Lung (tissue), 12 donors: ENCODE measurements around the gene APOB. TPM values are rescaled to one million over a fixed set of nuclear protein-coding genes. Genes with fewer than 3 reads are reported as not detected.

ENCODE experiments used
- ATAC-seq: fragments of 200-7000 bp; cut with Tn5 transposase; one replicate; pipeline ENCODE4 v1.9.1; 2020; ENCODE audit warnings: moderate number of reproducible peaks; ENCODE audit not compliant: insufficient read depth, low FRiP score
- DNase-seq, 3 donors: peaks; one replicate each; pipeline ENCODE4 v3.0.0-alpha.2; 2013 to 2017
- H3K27ac ChIP-seq, 2 donors: one replicate each; pipeline ENCODE4 v1.5.1; 2013; ENCODE audit warnings: mild to moderate bottlenecking in 2 of 2, moderate library complexity in 2 of 2, control low read depth in 1 of 2, inconsistent platforms in 1 of 2, low read depth in 1 of 2, low read length in 1 of 2
- H3K27me3 ChIP-seq, 3 donors: one replicate each; pipeline ENCODE4 v1.5.1; 2013; ENCODE audit warnings: low read length in 2 of 3; ENCODE audit not compliant: control insufficient read depth in 3 of 3, insufficient read depth in 3 of 3
- H3K36me3 ChIP-seq, 4 donors: one replicate each; pipeline ENCODE4 v1.5.1; 2013; ENCODE audit warnings: low read length in 4 of 4, mild to moderate bottlenecking in 1 of 4, moderate library complexity in 1 of 4; ENCODE audit not compliant: control insufficient read depth in 4 of 4, insufficient read depth in 4 of 4
- H3K4me1 ChIP-seq, 5 donors: one replicate each; pipeline ENCODE4 v1.5.1; 2013; ENCODE audit warnings: low read length in 5 of 5, mild to moderate bottlenecking in 2 of 5, moderate library complexity in 1 of 5; ENCODE audit not compliant: control insufficient read depth in 5 of 5, insufficient read depth in 5 of 5
- H3K4me3 ChIP-seq: one replicate; pipeline ENCODE4 v1.5.1; 2013; ENCODE audit warnings: mild to moderate bottlenecking, control low read depth, moderate library complexity
- H3K9ac ChIP-seq, 2 donors: one replicate each; pipeline ENCODE4 v1.5.1; 2013; ENCODE audit warnings: low read length in 2 of 2, control low read depth in 1 of 2; ENCODE audit not compliant: insufficient read depth in 1 of 2
- H3K9me3 ChIP-seq, 4 donors: one replicate each; pipeline ENCODE4 v1.5.1; 2013; ENCODE audit warnings: low read length in 3 of 4, mild to moderate bottlenecking in 1 of 4, moderate library complexity in 1 of 4; ENCODE audit not compliant: control insufficient read depth in 4 of 4, insufficient read depth in 3 of 4
- whole genome bisulfite sequencing, 2 donors: extraction: QIAGEN DNeasy Blood & Tissue Kit; methylation state at CpG; one replicate each; pipeline ENCODE4 v1.1.7; 2013; 5-methylcytosine and 5-hydroxymethylcytosine counted together
- polyA plus RNA-seq, 2 donors: library from polyadenylated mRNA; stranded (reverse); fragments of 200-250 nt; gene quantifications; one replicate each; pipeline ENCODE4 v1.2.1, GENCODE V29; 2013
- total RNA-seq, 2 donors: library from RNA; depleted of rRNA in 1 of 2; stranded (reverse); fragments of >200 nt in 1 of 2; gene quantifications; one replicate each; pipeline ENCODE4 v1.2.1, GENCODE V29; 2014 to 2021
- TF ChIP-seq, protein P1 (sequence below): IDR thresholded peaks from 2 replicates; pipeline ENCODE4 v1.5.1; 2012; ENCODE audit warnings: mild to moderate bottlenecking; ENCODE audit errors: control extremely low read depth, extremely low read depth
- donor health status: control.
- donor health status: control.
- donor health status: Bipolar disorder and iron deficiency.
- donor health status: healthy.
- donor health status: DM: yes; HTN: yes; CAD: no.

APOB gene
- total and polyA plus RNA-seq, 4 donors = 0.04 to 1.7 (median 0.18) TPM

DNA sequence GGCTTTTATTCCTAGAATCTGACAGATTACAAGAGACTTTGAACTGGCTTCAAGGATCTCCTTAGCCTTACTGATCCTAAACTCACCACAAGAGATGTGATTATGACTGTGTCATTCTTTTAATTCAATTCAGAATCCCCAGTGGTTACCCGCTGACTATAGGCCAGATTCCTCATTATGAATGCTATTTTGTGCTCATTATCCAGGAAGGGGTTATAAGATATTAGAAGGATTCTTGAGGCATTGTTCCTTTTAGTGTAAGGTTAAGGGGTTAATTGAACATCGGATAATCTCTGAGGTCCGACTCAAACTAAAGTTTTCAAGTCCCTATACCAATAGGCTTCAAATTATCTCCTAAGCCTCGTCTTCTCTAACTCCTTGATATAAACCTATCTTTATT lies 40.5 kb upstream of the APOB start:
- H3K4me3 ChIP-seq = no peak overlapping the region
- WGBS, 2 donors = 83 to 90% methylated on average over 4 of the region's 4 CpGs

DNA sequence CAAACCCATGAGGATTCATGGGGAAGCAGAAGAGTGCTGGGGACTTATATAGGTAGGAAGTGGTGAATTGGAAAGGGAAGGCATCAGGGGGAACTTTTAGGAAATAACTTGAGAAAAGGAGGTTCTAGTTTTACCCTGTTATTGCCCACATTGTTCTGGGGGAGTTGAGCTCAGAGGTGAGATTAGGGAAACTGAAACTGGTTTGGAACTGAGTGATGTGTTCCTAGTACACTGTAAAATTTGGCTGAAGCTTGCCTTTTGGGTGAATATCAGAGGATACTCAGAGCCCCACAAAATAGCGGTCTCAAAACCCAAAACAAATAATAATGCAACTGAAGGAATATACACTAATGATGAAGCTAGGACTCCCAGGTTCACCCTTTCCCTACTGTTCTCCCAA lies 39.6 kb upstream of the APOB start:
- 93 to 96% methylated on average over 1 of the region's 1 CpG for WGBS, 2 donors
- Histone ChIP-seq H3K27me3 (no peaks in the 10 kb centered on the region), H3K36me3 (no peaks in the 10 kb centered on the region), H3K9me3 (peaks cover 0 to 3% (median under 1%) of the 10 kb centered on the region in 4 donors), H3K4me1 (no peaks in the 10 kb centered on the region), H3K9ac (no peak overlapping the region), H3K4me3 (no peak overlapping the region), H3K27ac (no peak overlapping the region)
- TF ChIP-seq, protein P1, sequence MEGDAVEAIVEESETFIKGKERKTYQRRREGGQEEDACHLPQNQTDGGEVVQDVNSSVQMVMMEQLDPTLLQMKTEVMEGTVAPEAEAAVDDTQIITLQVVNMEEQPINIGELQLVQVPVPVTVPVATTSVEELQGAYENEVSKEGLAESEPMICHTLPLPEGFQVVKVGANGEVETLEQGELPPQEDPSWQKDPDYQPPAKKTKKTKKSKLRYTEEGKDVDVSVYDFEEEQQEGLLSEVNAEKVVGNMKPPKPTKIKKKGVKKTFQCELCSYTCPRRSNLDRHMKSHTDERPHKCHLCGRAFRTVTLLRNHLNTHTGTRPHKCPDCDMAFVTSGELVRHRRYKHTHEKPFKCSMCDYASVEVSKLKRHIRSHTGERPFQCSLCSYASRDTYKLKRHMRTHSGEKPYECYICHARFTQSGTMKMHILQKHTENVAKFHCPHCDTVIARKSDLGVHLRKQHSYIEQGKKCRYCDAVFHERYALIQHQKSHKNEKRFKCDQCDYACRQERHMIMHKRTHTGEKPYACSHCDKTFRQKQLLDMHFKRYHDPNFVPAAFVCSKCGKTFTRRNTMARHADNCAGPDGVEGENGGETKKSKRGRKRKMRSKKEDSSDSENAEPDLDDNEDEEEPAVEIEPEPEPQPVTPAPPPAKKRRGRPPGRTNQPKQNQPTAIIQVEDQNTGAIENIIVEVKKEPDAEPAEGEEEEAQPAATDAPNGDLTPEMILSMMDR = no peak
- ATAC-seq (no peak), DNase-seq (no peak)

More for the DNA sequence above, 40.5 kb upstream of the APOB start:
- TF ChIP-seq, protein P1 = no peak
- H3K4me1 ChIP-seq = no peaks in the 10 kb centered on the region
- H3K9ac ChIP-seq = no peak overlapping the region
- H3K27ac ChIP-seq = no peak overlapping the region
- no peaks in the 10 kb centered on the region for H3K36me3 ChIP-seq
- H3K27me3 ChIP-seq = no peaks in the 10 kb centered on the region
- H3K9me3 ChIP-seq = no peaks in the 10 kb centered on the region
- DNase-seq (no peak), ATAC-seq (no peak)

DNA sequence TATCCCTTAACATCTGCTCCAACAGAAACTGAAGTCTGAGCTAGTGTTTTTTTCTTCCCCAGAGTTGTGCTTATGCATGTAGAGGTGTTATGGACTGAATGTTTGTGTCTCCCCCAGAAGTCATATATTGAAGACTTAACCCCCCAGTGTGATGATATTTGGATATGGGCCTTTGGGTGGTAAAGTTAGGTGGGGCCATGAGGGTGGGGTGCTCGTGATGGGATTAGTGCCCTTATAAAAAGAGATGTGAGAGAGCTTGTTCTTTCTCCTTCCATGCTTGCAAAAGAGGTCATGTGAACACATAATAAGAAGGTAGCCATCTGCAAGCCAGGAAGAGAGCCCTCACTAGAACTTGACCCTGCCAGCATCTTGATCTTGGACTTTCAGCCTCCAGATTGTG lies 34.4 kb upstream of the APOB start:
- no peak for ATAC-seq
- no peaks in the 10 kb centered on the region for H3K4me1 ChIP-seq
- TF ChIP-seq, protein P1 = no peak
- H3K36me3 ChIP-seq = no peaks in the 10 kb centered on the region
- H3K4me3 ChIP-seq = no peak overlapping the region
- peaks cover 0 to 5% (median 1%) of the 10 kb centered on the region in 4 donors for H3K9me3 ChIP-seq
- no peaks in the 10 kb centered on the region for H3K27me3 ChIP-seq
- no peak for DNase-seq
- 77 to 91% methylated on average over 1 of the region's 1 CpG for WGBS, 2 donors
- H3K27ac ChIP-seq = no peak overlapping the region
- H3K9ac ChIP-seq = no peak overlapping the region
